Mesenchymal stem cell (in vitro differentiated cells and primary cell): ENCODE results near the gene GRAMD4.

Source experiments
- DNase-seq: peaks from one replicate; pipeline ENCODE4 v3.0.0-alpha.2; 2013
- H2AFZ ChIP-seq: one replicate; pipeline ENCODE4 v1.6.1; 2013; ENCODE audit warnings: low read depth, mild to moderate bottlenecking, control low read depth, inconsistent platforms, low read length, moderate library complexity
- H2AK5ac ChIP-seq: 2 replicates; pipeline ENCODE4 v1.6.1; 2013; ENCODE audit warnings: low read length, moderate library complexity, mild to moderate bottlenecking, inconsistent platforms; ENCODE audit not compliant: severe bottlenecking
- H2BK120ac ChIP-seq: one replicate; pipeline ENCODE4 v1.6.1; 2013; ENCODE audit warnings: low read depth, mild to moderate bottlenecking, inconsistent platforms, low read length, moderate library complexity
- H2BK12ac ChIP-seq, 2 experiments: one replicate each; pipeline ENCODE4 v1.6.1; 2013; ENCODE audit warnings: inconsistent platforms in 2 of 2, low read length in 2 of 2, mild to moderate bottlenecking in 2 of 2, moderate library complexity in 2 of 2, control low read depth in 1 of 2
- H2BK15ac ChIP-seq: one replicate; pipeline ENCODE4 v1.6.1; 2013; ENCODE audit warnings: mild to moderate bottlenecking, low read depth, inconsistent platforms; ENCODE audit not compliant: poor library complexity, severe bottlenecking
- H2BK5ac ChIP-seq: 2 replicates; pipeline ENCODE4 v1.6.1; 2013; ENCODE audit warnings: low read depth, mild to moderate bottlenecking, low read length, control low read depth, inconsistent platforms; ENCODE audit not compliant: poor library complexity, severe bottlenecking
- H3K14ac ChIP-seq, 2 experiments: one replicate each; pipeline ENCODE4 v1.6.1; 2013; ENCODE audit warnings: inconsistent platforms in 2 of 2, low read length in 2 of 2, control low read depth in 1 of 2, mild to moderate bottlenecking in 1 of 2, moderate library complexity in 1 of 2
- H3K18ac ChIP-seq, 2 experiments: one replicate each; pipeline ENCODE4 v1.6.1; 2013; ENCODE audit warnings: inconsistent platforms in 2 of 2, low read length in 2 of 2, control low read depth in 1 of 2, low read depth in 1 of 2, mild to moderate bottlenecking in 1 of 2
- H3K23ac ChIP-seq, 2 experiments: one replicate each; pipeline ENCODE4 v1.6.1; 2013; ENCODE audit warnings: inconsistent platforms in 2 of 2, low read length in 2 of 2, mild to moderate bottlenecking in 2 of 2, moderate library complexity in 2 of 2, control low read depth in 1 of 2
- H3K27ac ChIP-seq: 2 replicates; pipeline ENCODE4 v1.5.1; 2013; ENCODE audit warnings: mild to moderate bottlenecking, moderate library complexity, low read length, control low read depth, inconsistent platforms; ENCODE audit not compliant: poor library complexity, severe bottlenecking
- H3K27me3 ChIP-seq, 2 experiments: 2 replicates each; pipeline versions ENCODE4 v1.6.1 to v1.7.0; 2013; ENCODE audit warnings: low read length in 2 of 2, mild to moderate bottlenecking in 2 of 2, moderate library complexity in 2 of 2, control low read depth in 1 of 2, inconsistent platforms in 1 of 2; ENCODE audit not compliant: control insufficient read depth in 1 of 2, insufficient read depth in 1 of 2
- H3K36me3 ChIP-seq, 2 experiments: 2 replicates each; pipeline versions ENCODE4 v1.6.1 to v1.7.0; 2013; ENCODE audit warnings: low read length in 2 of 2, control low read depth in 1 of 2, inconsistent platforms in 1 of 2, low read depth in 1 of 2, mild to moderate bottlenecking in 1 of 2; ENCODE audit not compliant: insufficient read depth in 2 of 2, control insufficient read depth in 1 of 2
- H3K4ac ChIP-seq, 2 experiments: one replicate each; pipeline ENCODE4 v1.6.1; 2013; ENCODE audit warnings: inconsistent platforms in 2 of 2, low read length in 2 of 2, mild to moderate bottlenecking in 2 of 2, moderate library complexity in 2 of 2, control low read depth in 1 of 2, low read depth in 1 of 2
- H3K4me1 ChIP-seq: 2 replicates; pipeline ENCODE4 v1.6.1; 2013; ENCODE audit warnings: low read depth, low read length, control low read depth; ENCODE audit not compliant: control insufficient read depth, insufficient read depth
- H3K4me2 ChIP-seq: 2 replicates; pipeline ENCODE4 v1.6.1; 2013; ENCODE audit warnings: low read length, mild to moderate bottlenecking, inconsistent platforms; ENCODE audit not compliant: poor library complexity, severe bottlenecking
- H3K4me3 ChIP-seq, 2 experiments: 2 replicates each; pipeline versions ENCODE4 v1.5.1 to v1.7.0; 2013; ENCODE audit warnings: low read length in 2 of 2, mild to moderate bottlenecking in 2 of 2, control low read depth in 1 of 2, low read depth in 1 of 2; ENCODE audit not compliant: insufficient read depth in 1 of 2
- H3K79me1 ChIP-seq: replicated peaks from 2 replicates; pipeline ENCODE4 v1.6.1; 2013; ENCODE audit warnings: mild to moderate bottlenecking, control low read depth, low read length, inconsistent platforms; ENCODE audit not compliant: poor library complexity, severe bottlenecking
- H3K9ac ChIP-seq: 2 replicates; pipeline ENCODE4 v1.7.0; 2013; ENCODE audit warnings: mild to moderate bottlenecking, low read length, moderate library complexity
- H3K9me3 ChIP-seq: 2 replicates; pipeline ENCODE4 v1.7.0; 2013; ENCODE audit warnings: mild to moderate bottlenecking, low read length; ENCODE audit not compliant: control insufficient read depth
- H4K8ac ChIP-seq: one replicate; pipeline ENCODE4 v1.6.1; 2013; ENCODE audit warnings: inconsistent platforms, mild to moderate bottlenecking, low read length, moderate library complexity
- H4K91ac ChIP-seq: one replicate; pipeline ENCODE4 v1.6.1; 2013; ENCODE audit warnings: mild to moderate bottlenecking, low read length, inconsistent platforms
- WGBS: methylation state at CpG from one replicate; pipeline ENCODE4 v1.1.7; 2013; ENCODE audit warnings: mixed read lengths; 5-methylcytosine and 5-hydroxymethylcytosine counted together

The GRAMD4 gene

DNA sequence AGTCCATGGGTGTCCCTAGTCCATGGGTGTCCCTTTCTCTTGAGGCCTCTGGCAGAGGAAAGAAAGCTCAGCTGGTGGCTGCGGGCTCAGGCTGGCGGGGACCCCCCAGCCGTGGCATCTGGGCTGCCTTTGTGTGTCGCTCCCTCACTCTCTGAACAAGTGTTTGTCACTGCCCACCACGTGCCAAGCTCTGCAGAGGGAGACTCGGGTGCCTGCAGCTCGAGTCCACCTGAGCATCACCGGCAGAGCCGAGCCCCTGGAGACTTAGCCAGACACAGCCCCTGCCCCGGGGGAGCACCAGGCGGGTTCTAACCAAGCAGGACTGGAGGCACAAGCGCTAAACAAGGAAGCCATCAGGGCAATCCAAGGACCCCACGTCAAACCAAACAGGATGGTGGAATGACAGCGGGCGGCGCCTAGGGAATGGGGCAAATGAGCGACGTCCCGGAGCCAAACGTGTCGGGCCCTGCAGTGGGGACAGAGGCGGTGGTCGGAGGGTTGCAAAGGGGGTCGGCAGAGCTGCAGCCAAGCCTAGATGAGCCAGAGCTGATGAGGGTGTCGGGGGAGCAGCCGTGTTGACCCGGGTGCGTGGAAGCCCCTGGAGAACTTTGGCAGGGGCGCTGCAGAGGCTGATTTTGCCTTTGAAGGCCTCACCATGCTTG lies 2.1 kb upstream of the GRAMD4 start:
- Histone ChIP-seq H3K18ac (peak overlapping the region in 1 of 2 experiments; percentile 21), H3K9ac (no peak overlapping the region), H2AFZ (no peak overlapping the region), H3K27me3 (no peaks in the 10 kb centered on the region), H4K8ac (no peak overlapping the region), H2BK5ac (no peak overlapping the region), H3K27ac (peak overlapping the region; percentile 80), H3K36me3 (peaks cover 0 to 15% of the 10 kb centered on the region in 2 experiments), H3K14ac (no peak overlapping the region), H2BK15ac (no peak overlapping the region), H3K23ac (no peak overlapping the region), H2AK5ac (peak overlapping the region; percentile 42), H3K9me3 (no peaks in the 10 kb centered on the region), H3K4me3 (no peak overlapping the region), H3K4ac (no peak overlapping the region), H2BK120ac (no peak overlapping the region), H3K4me2 (no peak overlapping the region), H3K4me1 (peaks cover 45% of the 10 kb centered on the region), H3K79me1 (peaks cover 42% of the 10 kb centered on the region), H2BK12ac (no peak overlapping the region), H4K91ac (no peak overlapping the region)
- 88% methylated on average over 29 of the region's 29 CpGs for WGBS
- no peak for DNase-seq

DNA sequence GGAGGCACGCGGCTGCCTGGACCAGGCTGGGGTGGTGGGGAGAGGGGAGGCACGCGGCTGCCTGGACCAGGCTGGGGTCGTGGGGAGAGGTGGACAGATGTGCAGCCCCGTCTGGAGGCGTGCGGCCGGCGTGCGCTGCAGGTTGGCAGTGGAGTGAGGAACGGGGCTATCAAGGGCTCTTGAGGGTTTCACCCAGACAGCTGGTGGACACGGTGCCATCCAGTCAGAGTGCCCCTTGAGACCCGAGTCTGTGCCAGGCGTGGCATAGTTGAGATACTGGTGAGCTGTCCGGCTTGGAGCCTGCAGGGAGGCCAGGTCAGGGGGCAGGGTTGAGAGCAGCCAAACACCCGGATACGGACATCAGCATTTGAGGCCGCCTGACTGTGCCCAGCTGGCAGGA lies 1.5 kb upstream of the GRAMD4 start:
- Histone ChIP-seq H3K4ac (no peak overlapping the region), H3K4me1 (peaks cover 42% of the 10 kb centered on the region), H3K79me1 (peaks cover 40% of the 10 kb centered on the region), H3K23ac (no peak overlapping the region), H2BK120ac (no peak overlapping the region), H4K8ac (no peak overlapping the region), H3K4me3 (no peak overlapping the region), H4K91ac (peak overlapping the region; percentile 70), H3K18ac (peak overlapping the region in 1 of 2 experiments; percentile 21), H2AK5ac (peak overlapping the region; percentile 42), H3K4me2 (no peak overlapping the region), H2BK15ac (no peak overlapping the region), H2AFZ (no peak overlapping the region), H2BK12ac (no peak overlapping the region), H2BK5ac (no peak overlapping the region), H3K14ac (peak overlapping the region in 1 of 2 experiments; percentile 20), H3K36me3 (peaks cover 0 to 12% of the 10 kb centered on the region in 2 experiments), H3K9ac (no peak overlapping the region), H3K27ac (no peak overlapping the region), H3K9me3 (no peaks in the 10 kb centered on the region), H3K27me3 (no peaks in the 10 kb centered on the region)
- WGBS = 94% methylated on average over 19 of the region's 19 CpGs
- no peak for DNase-seq

DNA sequence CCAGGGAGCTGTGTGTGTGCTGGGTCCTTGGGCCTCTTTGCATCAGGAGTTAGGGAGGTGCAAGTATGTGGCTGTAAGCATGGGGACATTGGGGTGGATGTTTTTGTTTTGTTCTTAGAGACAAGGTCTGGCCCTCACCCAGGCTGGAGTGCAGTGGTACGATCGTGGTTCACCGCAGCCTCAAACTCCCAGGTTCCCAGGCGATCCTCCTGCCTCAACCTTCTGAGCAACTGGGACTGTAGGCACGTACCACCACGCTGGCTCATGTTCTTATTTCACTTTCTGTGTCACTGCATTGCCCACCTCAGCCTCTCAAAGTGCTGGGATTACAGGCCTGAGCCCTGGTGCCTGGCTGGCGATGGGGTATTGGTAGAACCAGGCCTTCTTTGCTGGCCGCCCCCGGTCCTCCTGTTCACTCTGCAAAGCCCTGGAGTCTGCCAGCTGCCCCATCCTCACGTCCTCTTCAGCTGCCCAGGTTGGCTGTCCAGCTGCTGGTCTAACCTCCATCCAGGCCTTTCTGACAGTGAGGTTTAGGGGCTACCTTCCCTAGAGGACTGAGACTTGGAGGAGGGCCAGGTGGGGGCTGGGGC lies 851 bp upstream of the GRAMD4 start:
- H3K9me3 ChIP-seq = no peaks in the 10 kb centered on the region
- H2BK15ac ChIP-seq = no peak overlapping the region
- H3K4me3 ChIP-seq = no peak overlapping the region
- H3K4me1 ChIP-seq = peaks cover 38% of the 10 kb centered on the region
- no peak overlapping the region for H4K8ac ChIP-seq
- H3K79me1 ChIP-seq = peaks cover 40% of the 10 kb centered on the region
- H3K4ac ChIP-seq = peak overlapping the region in 1 of 2 experiments; percentile 39
- no peaks in the 10 kb centered on the region for H3K27me3 ChIP-seq
- H3K14ac ChIP-seq = no peak overlapping the region
- peak overlapping the region; percentile 58 for H4K91ac ChIP-seq
- no peak overlapping the region for H3K23ac ChIP-seq
- H3K36me3 ChIP-seq = peaks cover 0 to 12% of the 10 kb centered on the region in 2 experiments
- H2BK12ac ChIP-seq = peak overlapping the region in 1 of 2 experiments; percentile 4
- H3K18ac ChIP-seq = no peak overlapping the region
- DNase-seq = no peak
- H2BK5ac ChIP-seq = no peak overlapping the region
- H3K4me2 ChIP-seq = no peak overlapping the region
- H3K9ac ChIP-seq = no peak overlapping the region
- peak overlapping the region; percentile 42 for H2AK5ac ChIP-seq
- WGBS = 80% methylated on average over 10 of the region's 10 CpGs
- H3K27ac ChIP-seq = no peak overlapping the region
- no peak overlapping the region for H2AFZ ChIP-seq
- H2BK120ac ChIP-seq = no peak overlapping the region

DNA sequence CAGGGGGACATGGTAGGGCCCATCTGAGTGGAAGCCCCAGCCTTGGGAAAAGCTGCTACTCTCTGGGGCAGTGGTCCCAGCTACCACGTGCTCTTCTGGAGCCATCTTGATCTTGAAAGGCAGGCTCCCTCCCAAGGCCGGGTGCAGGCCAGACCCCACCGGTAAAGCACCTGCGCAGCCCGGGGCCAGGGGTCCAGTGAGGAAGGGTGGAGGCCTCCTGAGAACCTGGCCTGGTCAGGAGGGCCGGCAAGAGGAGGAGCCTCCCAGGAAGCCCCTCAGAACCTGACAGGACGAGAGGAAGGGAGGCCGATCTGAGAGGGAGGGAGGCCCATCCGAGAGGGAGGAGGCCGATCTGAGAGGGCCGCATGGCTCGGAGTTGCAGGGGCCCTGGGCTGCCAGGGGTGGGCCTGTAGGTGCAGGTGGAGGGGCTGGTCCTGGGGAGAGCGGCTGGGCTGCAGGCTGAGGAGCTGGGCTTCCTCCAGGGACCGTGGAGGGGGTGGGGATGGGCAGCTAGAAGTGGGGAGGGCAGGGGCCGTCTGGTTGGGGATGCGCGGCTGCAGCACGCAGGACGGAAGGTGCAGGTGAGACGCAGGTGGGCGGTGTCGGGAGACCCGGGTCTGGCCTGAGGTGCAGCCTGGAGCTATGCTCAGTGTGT lies 529 bp downstream of the GRAMD4 start:
- Histone ChIP-seq H3K4me1 (peaks cover 42% of the 10 kb centered on the region), H2BK5ac (no peak overlapping the region), H4K91ac (peak overlapping the region; percentile 56), H4K8ac (no peak overlapping the region), H3K27me3 (no peaks in the 10 kb centered on the region), H2AK5ac (no peak overlapping the region), H2BK15ac (no peak overlapping the region), H2BK120ac (no peak overlapping the region), H3K9ac (no peak overlapping the region), H3K9me3 (no peaks in the 10 kb centered on the region), H3K4me3 (no peak overlapping the region), H3K14ac (no peak overlapping the region), H3K4me2 (no peak overlapping the region), H3K18ac (no peak overlapping the region), H2AFZ (no peak overlapping the region), H3K23ac (no peak overlapping the region), H3K79me1 (peaks cover 46% of the 10 kb centered on the region), H3K36me3 (peaks cover 0 to 14% of the 10 kb centered on the region in 2 experiments), H2BK12ac (no peak overlapping the region), H3K4ac (no peak overlapping the region), H3K27ac (no peak overlapping the region)
- DNase-seq = no peak
- WGBS = 93% methylated on average over 23 of the region's 23 CpGs
